ENCODE results near the gene RPAIN. TPM values are rescaled to one million over a fixed set of nuclear protein-coding genes. Genes with fewer than 3 reads are reported as not detected.

The RPAIN gene
- total and polyA plus RNA-seq, 2 of the 13 experiments (the other 11 are each of a cell fraction or from before 2014, with no cell fraction given), result 42.1 to 58.5 TPM

GRCh38 chr17:5438716-5439445 lies 18.9 kb downstream of the RPAIN start, which contains the start of gene C1QBP (continued):
- no peak for TF ChIP-seq ZNF512B (CRISPR knock-in tag; IDR thresholded peaks at IDR 0.05; ENCODE audit: borderline replicate concordance)
- peak; percentile 70; the same call in 1 of the 2 replicates for TF ChIP-seq MTERF4 (CRISPR knock-in tag; IDR thresholded peaks at IDR 0.05)
- 0 out of 2 replicates have a peak, but pooled peaks have one; percentile 24 for TF ChIP-seq ZNF318 (CRISPR knock-in tag; IDR thresholded peaks at IDR 0.05)
- TF ChIP-seq NR2F6 (IDR thresholded peaks at IDR 0.05), result no peak
- peak; percentile 73 for TF ChIP-seq NR2F6 (CRISPR knock-in tag; IDR thresholded peaks at IDR 0.05)
- peak; percentile 56; the same call in 1 of the 2 replicates for TF ChIP-seq ZNF234 (CRISPR knock-in tag; conservative IDR thresholded peaks at IDR 0.05)
- peak; percentile 48; the same call in 1 of the 2 replicates for TF ChIP-seq ZNF281 (CRISPR knock-in tag; IDR thresholded peaks at IDR 0.05; ENCODE audit: borderline replicate concordance)
- peak; percentile 56; the same call in 1 of the 2 replicates for TF ChIP-seq ZNF782 (CRISPR knock-in tag; IDR thresholded peaks at IDR 0.05; ENCODE audit: borderline replicate concordance)
- TF ChIP-seq CC2D1A (CRISPR knock-in tag; IDR thresholded peaks at IDR 0.05), result no peak
- peak; percentile 93 for TF ChIP-seq ZNF761 (CRISPR knock-in tag; conservative IDR thresholded peaks at IDR 0.05)
- TF ChIP-seq BORCS8-MEF2B (CRISPR knock-in tag; IDR thresholded peaks at IDR 0.05), result peak; percentile 94
- TF ChIP-seq ZNF326 (CRISPR knock-in tag; IDR thresholded peaks at IDR 0.05; ENCODE audit: borderline replicate concordance), result no peak
- peak; percentile 89 for TF ChIP-seq GATAD1 (CRISPR knock-in tag; IDR thresholded peaks at IDR 0.05)
- TF ChIP-seq ZNF253 (CRISPR knock-in tag; IDR thresholded peaks at IDR 0.05; ENCODE audit: borderline replicate concordance), result peak; percentile 35; the same call in 1 of the 2 replicates
